Activated CD8-positive, alpha-beta memory T cell treated with anti-CD3 and anti-CD28 coated beads, Interleukin-2, amount 50 U/mL, for 48 hours (primary cell): ENCODE data around the gene ANKRD22.
"Not testable (repeated sequence)": the region's sequence is repeated elsewhere in the genome, so short reads cannot be mapped to it uniquely, and the experiment has no call there.

ENCODE experiments used
- DNase-seq: peaks from one replicate; pipeline ENCODE4 v3.0.0-alpha.2; 2020

The ANKRD22 gene

GRCh38 chr10:88851706-88852105 lies at the start of gene ANKRD22:
TSS of gene ANKRD22 (minus strand) at chr10:88851844. CDS start at chr10:88851607, 237 bp downstream.
- DNase-seq = no peak

- no peak for DNase-seq
These were observed 48.2 kb upstream of the ANKRD22 start for GRCh38 chr10:88899886-88900285.

- DNase-seq = no peak
These were observed 47.1 kb upstream of the ANKRD22 start for GRCh38 chr10:88898727-88899126.

- DNase-seq = no peak
These were observed 45.6 kb upstream of the ANKRD22 start for GRCh38 chr10:88896994-88897853.

- DNase-seq = no peak
These were observed 44.8 kb upstream of the ANKRD22 start for GRCh38 chr10:88896372-88896993.

- DNase-seq = no peak
These were observed 43.6 kb upstream of the ANKRD22 start for GRCh38 chr10:88895250-88895649.

GRCh38 chr10:88893611-88894010 lies 42.0 kb upstream of the ANKRD22 start:
- no peak for DNase-seq

- no peak for DNase-seq
These were observed 40.8 kb upstream of the ANKRD22 start for GRCh38 chr10:88892222-88892967.

- DNase-seq = no peak
These were observed 39.2 kb upstream of the ANKRD22 start for GRCh38 chr10:88890681-88891381.

- DNase-seq = no peak
These were observed 38.1 kb upstream of the ANKRD22 start for GRCh38 chr10:88889559-88890337.

GRCh38 chr10:88888810-88889445 lies 37.3 kb upstream of the ANKRD22 start:
- no peak for DNase-seq

- DNase-seq = no peak
These were observed 34.9 kb upstream of the ANKRD22 start for GRCh38 chr10:88886557-88886956.

GRCh38 chr10:88883448-88883809 lies 31.8 kb upstream of the ANKRD22 start:
- DNase-seq = no peak

GRCh38 chr10:88882646-88883447 lies 31.2 kb upstream of the ANKRD22 start:
- DNase-seq = not testable (repeated sequence)

GRCh38 chr10:88881922-88882645 lies 30.4 kb upstream of the ANKRD22 start:
- DNase-seq = no peak

GRCh38 chr10:88881320-88881719 lies 29.7 kb upstream of the ANKRD22 start:
- no peak for DNase-seq

- DNase-seq = peak; percentile 88
These were observed 28.8 kb upstream of the ANKRD22 start for GRCh38 chr10:88880282-88881076.

- no peak for DNase-seq
These were observed 28.1 kb upstream of the ANKRD22 start, which contains the start of gene STAMBPL1 for GRCh38 chr10:88879534-88880281. TSS of gene STAMBPL1 (plus strand) at chr10:88880245. CDS start at chr10:88901709, 21,464 bp downstream.
